Endodermal cell (in vitro differentiated cells): Measurements from ENCODE around the gene ARMC3. TPM values are rescaled to one million over a fixed set of nuclear protein-coding genes. Genes with fewer than 3 reads are reported as not detected.

ENCODE experiments used
- DNase-seq: peaks from one replicate; pipeline ENCODE4 v3.0.0-alpha.2; 2017
- H3K27ac ChIP-seq: 2 replicates; pipeline ENCODE4 v1.5.1; 2013; ENCODE audit warnings: mild to moderate bottlenecking, low read depth, low read length, moderate library complexity
- H3K27me3 ChIP-seq: 2 replicates; pipeline ENCODE4 v1.6.1; 2013; ENCODE audit warnings: mild to moderate bottlenecking, low read length, moderate library complexity; ENCODE audit not compliant: insufficient read depth, control insufficient read depth, poor library complexity, severe bottlenecking
- H3K36me3 ChIP-seq: 2 replicates; pipeline ENCODE4 v1.7.0; 2013; ENCODE audit warnings: mild to moderate bottlenecking, low read length, moderate library complexity; ENCODE audit not compliant: control insufficient read depth, insufficient read depth
- H3K4me1 ChIP-seq: one replicate; pipeline ENCODE4 v1.7.0; 2013; ENCODE audit warnings: low read length; ENCODE audit not compliant: control insufficient read depth, insufficient read depth
- H3K4me3 ChIP-seq: 2 replicates; pipeline ENCODE4 v1.5.1; 2013; ENCODE audit warnings: mild to moderate bottlenecking, low read length, moderate library complexity
- H3K9ac ChIP-seq: 2 replicates; pipeline ENCODE4 v1.6.1; 2013; ENCODE audit warnings: mild to moderate bottlenecking, low read length, moderate library complexity; ENCODE audit not compliant: poor library complexity, severe bottlenecking; ENCODE audit errors: extremely low read depth
- H3K9me3 ChIP-seq: 2 replicates; pipeline ENCODE4 v1.6.1; 2013; ENCODE audit warnings: mild to moderate bottlenecking, low read length, moderate library complexity; ENCODE audit not compliant: control insufficient read depth
- H3K27ac Mint-ChIP-seq: 2 replicates; pipeline ENCODE4 v1.8.0; 2020; ENCODE audit warnings: mixed read lengths
- H3K27me3 Mint-ChIP-seq: 2 replicates; pipeline ENCODE4 v1.8.0; 2021; ENCODE audit warnings: mild to moderate bottlenecking, mixed read lengths; ENCODE audit not compliant: insufficient read depth
- H3K36me3 Mint-ChIP-seq: 2 replicates; pipeline ENCODE4 v1.8.0; 2020; ENCODE audit warnings: low read depth, mixed read lengths
- H3K4me1 Mint-ChIP-seq: 2 replicates; pipeline ENCODE4 v1.8.0; 2020; ENCODE audit warnings: mixed read lengths
- H3K4me3 Mint-ChIP-seq: 2 replicates; pipeline ENCODE4 v1.8.0; 2020; ENCODE audit warnings: mild to moderate bottlenecking, moderate library complexity, mixed read lengths
- H3K9me3 Mint-ChIP-seq: 2 replicates; pipeline ENCODE4 v1.8.0; 2020; ENCODE audit warnings: mild to moderate bottlenecking, mixed read lengths
- CTCF ChIP-seq: fragments of 200-600 bp; sonication (generic); conservative IDR thresholded peaks from 2 replicates; pipeline ENCODE4 v1.5.0; 2021; ENCODE audit warnings: antibody characterized with exemption, mild to moderate bottlenecking
- WGBS, 2 experiments: methylation state at CpG; one replicate each; pipeline versions ENCODE4 v1.1.5 to v1.1.7; 2013; ENCODE audit warnings: missing lambda C conversion rate in 2 of 2, mixed read lengths in 1 of 2; ENCODE audit not compliant: insufficient coverage in 1 of 2, insufficient read length in 1 of 2; 5-methylcytosine and 5-hydroxymethylcytosine counted together
- total RNA-seq, 2 donors: library from RNA; stranded (reverse); fragmentation: NEBNext Ultra II Directional in 1 of 2; extraction: Animal tissue kit (Norgen Biotek cat#: 25700) in 1 of 2; gene quantifications; 2 replicates in 1 of 2; 3 replicates in 1 of 2; pipeline ENCODE4 v1.2.1, GENCODE V29; 2021

Gene ARMC3
- total RNA-seq, 2 donors from 2014 or later: 2.0 to 3.0 TPM

DNA sequence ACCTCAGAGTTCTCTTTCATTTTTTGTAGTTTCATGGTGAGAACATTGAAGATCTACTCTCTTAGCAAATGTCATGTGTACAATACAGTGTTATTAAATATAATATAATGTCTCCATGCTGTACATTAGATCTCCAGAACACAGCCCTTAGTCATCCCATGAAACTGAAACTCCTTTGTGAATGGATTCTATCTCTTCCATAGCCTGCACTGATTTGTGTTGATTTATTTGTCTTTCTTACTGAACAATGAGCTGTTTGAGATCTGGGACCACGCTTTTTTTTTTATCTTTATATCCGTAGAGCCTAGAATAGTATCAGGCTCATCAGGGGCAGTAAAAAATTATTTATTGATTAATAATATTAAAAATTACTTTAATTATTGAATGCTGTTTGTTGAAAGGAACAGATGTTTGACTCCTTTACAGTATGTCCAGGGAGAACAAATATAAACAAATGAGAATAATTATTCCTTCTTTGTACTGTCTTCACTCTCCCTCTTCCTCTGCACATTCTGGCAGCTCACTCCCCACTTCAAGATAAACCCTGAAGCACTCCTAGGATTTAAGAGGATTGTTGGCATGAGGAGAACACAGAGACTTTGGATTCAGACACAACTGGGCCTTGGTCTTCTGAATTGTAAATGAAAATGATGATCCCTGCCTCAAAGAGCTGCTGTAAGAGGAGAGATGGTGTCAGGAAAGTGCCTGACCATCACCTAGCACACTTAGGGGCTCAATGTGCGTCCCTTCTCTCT, 85.9 kb downstream of the ARMC3 start:
- TF ChIP-seq CTCF: no peak
- Mint-ChIP-seq H3K36me3 (no peaks in the 10 kb centered on the region), H3K9me3 (no peaks in the 10 kb centered on the region), H3K4me3 (no peak overlapping the region), H3K27me3 (peaks cover 12% of the 10 kb centered on the region), H3K27ac (no peak overlapping the region), H3K4me1 (no peaks in the 10 kb centered on the region)
- Histone ChIP-seq H3K9me3 (no peaks in the 10 kb centered on the region), H3K27me3 (no peaks in the 10 kb centered on the region), H3K36me3 (no peaks in the 10 kb centered on the region), H3K27ac (no peak overlapping the region), H3K4me3 (no peak overlapping the region), H3K4me1 (no peaks in the 10 kb centered on the region), H3K9ac (no peak overlapping the region)
- DNase-seq: no peak
- 89 to 100% methylated on average over 1 to 2 of the region's 3 CpGs for WGBS, 2 experiments

DNA sequence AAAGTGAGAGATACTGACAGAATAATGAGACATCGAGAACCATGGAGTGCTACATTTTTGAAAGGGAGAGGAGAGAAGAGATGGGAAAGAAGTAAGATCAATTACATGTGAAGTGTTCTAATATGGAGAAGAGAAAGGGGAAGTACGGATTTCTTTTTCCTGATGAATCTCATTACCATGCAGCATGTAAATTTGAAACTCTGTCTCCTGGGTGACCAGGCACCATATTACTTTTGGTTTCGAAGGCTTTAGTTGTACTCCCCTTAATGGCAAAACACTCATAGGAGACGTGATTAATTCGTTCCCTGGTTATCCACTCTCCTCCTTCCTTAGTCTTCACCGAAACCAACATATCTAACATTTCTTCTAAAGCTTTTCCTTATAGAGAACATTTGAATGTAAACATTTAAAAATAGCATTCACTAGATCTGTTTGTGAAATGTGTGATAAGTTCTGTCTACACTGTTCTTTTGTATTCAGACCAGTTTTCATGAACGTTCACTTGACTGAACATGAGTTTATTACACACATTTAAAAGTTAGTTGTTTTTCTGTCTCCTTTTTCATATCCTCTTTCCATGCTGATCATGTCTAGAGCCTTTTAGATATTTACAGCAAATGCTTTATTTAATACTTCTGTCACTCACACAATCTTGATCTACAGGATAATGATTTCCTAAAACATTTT, 87.3 kb downstream of the ARMC3 start:
- Histone ChIP-seq H3K9me3 (no peaks in the 10 kb centered on the region), H3K36me3 (no peaks in the 10 kb centered on the region), H3K27me3 (no peaks in the 10 kb centered on the region), H3K4me3 (no peak overlapping the region), H3K9ac (no peak overlapping the region), H3K4me1 (no peaks in the 10 kb centered on the region), H3K27ac (no peak overlapping the region)
- Mint-ChIP-seq H3K4me1 (no peaks in the 10 kb centered on the region), H3K27me3 (peaks cover 6% of the 10 kb centered on the region), H3K4me3 (no peak overlapping the region), H3K27ac (no peak overlapping the region), H3K36me3 (no peaks in the 10 kb centered on the region), H3K9me3 (no peaks in the 10 kb centered on the region)
- WGBS, 2 experiments: 95% methylated on average over 6 to 7 of the region's 7 CpGs
- TF ChIP-seq CTCF: no peak
- DNase-seq: no peak

GRCh38 chr10:23016636-23017035, 88.8 kb downstream of the ARMC3 start:
- H3K36me3 Mint-ChIP-seq: no peaks in the 10 kb centered on the region
- no peak for DNase-seq
- Histone ChIP-seq H3K27ac (no peak overlapping the region), H3K9ac (no peak overlapping the region), H3K27me3 (no peaks in the 10 kb centered on the region), H3K4me1 (no peaks in the 10 kb centered on the region), H3K4me3 (no peak overlapping the region), H3K9me3 (peaks cover 10% of the 10 kb centered on the region), H3K36me3 (no peaks in the 10 kb centered on the region)
- no peak overlapping the region for H3K27ac Mint-ChIP-seq
- H3K4me3 Mint-ChIP-seq: no peak overlapping the region
- H3K27me3 Mint-ChIP-seq: peaks cover 1% of the 10 kb centered on the region
- no peaks in the 10 kb centered on the region for H3K4me1 Mint-ChIP-seq
- H3K9me3 Mint-ChIP-seq: peaks cover 7% of the 10 kb centered on the region
- TF ChIP-seq CTCF: no peak
- 90 to 100% methylated on average over 1 to 3 of the region's 3 CpGs for WGBS, 2 experiments
